GM18502 (cell line): Measurements from ENCODE around the gene SMTN.
"Not testable (repeated sequence)": the region's sequence is repeated elsewhere in the genome, so short reads cannot be mapped to it uniquely, and the experiment has no call there.

Experiments
- ATAC-seq: cut with Tn5 transposase; IDR thresholded peaks from one replicate; pipeline ENCODE4 v1.9.1; 2021; ENCODE audit warnings: mild to moderate bottlenecking; ENCODE audit not compliant: unreplicated experiment, poor library complexity

Gene SMTN

GRCh38 chr22:31102441-31103081, 21.4 kb downstream of the SMTN start:
- ATAC-seq: no peak

DNA sequence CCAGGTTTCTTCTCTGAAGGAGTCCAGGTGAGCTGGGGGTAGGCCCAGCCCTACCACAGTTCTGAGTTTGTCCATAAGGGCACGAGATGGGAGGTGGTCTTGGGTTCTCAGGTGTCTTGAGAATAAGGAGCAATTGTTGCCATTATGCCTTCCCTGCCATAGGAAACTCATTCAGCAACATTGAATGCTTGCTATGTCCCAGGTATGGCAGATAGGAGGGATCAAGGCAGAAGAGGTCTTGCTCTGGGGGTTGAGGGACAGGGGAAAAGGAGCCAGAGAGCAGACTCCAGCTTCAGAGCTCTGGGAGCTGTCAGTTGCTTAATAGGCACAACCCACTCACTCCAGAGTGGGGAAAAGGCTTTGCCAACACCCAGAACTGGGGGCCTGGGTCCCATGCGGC, 22.0 kb downstream of the SMTN start:
- no peak for ATAC-seq

- ATAC-seq: no peak
These were observed 23.0 kb downstream of the SMTN start for GRCh38 chr22:31103899-31104694.

DNA sequence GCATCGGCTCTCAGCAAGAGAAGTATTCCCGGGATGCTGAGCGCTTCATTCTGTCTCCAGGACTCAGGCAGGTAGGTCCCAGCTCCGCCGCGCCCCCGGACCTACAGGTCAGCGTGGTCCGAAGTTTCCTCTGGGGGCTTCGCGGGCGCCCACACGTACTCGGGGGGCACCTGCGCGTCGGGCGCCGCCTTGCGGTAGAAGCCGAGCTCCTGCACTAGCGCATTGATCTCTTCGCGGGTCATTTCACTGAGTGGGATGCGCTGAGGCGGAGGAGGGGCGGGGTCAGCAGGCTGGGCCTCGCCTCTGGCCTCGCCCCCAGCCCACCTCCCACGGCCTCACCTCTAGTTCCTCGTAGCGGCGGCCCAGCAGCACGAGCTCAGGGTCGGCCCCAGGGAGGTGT, 23.8 kb downstream of the SMTN start:
- ATAC-seq: no peak

GRCh38 chr22:31105282-31105929, 24.3 kb downstream of the SMTN start:
- no peak for ATAC-seq

- ATAC-seq: no peak
These were observed 25.0 kb downstream of the SMTN start for GRCh38 chr22:31106001-31106571.

DNA sequence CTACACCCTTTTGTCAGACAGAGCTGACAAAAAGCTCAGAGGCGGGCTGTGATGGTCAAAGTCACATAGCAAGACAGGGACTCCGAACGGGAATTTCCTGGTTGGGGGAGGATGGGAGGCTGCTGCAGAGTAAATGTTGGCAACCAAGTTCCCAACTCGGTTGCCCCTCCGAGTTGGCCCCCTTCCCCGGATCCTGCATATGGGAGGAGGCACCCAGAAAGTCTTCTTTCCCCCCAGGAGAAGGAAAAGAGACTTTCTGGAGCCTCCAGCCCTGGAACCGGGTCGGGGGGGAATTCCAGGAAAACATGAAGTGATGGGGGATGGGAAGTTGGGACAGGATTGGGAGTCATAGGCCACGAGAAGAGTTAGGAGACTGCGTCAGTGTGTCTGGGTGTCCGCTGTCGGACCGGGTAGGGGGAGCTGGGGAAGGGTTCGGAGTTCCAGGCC, 25.6 kb downstream of the SMTN start:
- no peak for ATAC-seq

DNA sequence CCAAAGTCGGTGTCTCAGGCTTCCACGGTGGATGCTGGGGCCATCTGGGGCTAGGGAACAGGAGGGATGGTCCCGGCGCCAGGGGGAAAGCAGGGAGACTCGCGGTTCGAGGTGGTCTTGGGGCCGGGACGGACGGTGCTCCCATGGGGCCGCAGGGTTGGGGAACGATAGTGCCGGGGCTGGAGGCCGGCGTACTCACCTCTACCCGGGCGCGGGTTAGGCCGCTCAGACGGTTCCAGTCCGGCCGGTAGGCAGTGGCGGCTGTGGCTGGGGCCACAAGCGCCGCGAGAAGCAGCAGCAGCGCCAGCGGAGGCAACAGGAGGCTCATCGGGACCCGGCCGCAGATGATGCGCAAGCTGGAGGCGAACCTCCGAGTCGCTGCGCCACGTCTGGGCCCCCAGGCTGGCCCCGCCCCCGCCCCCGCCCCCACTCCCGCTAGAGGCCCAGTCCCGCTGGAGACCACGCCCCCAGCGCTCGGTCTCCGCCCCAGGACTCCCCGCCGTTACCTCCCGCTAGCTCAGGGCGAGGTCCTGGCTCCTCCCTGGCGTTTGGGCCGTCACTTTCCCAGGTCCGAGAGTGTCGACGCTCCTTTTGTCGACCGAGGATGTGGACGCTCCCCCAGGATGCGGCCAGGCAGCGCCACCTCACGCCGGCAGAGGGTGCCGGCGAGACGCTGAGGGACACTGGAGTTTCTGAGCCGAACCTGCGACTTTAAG, 26.2 kb downstream of the SMTN start, which contains the start of gene SELENOM:
TSS of gene SELENOM (minus strand) at position 391 of the 716 bp plus-strand sequence. CDS start at position 328, 63 bp downstream.
- ATAC-seq: peak; percentile 85

- ATAC-seq: peak; percentile 29
These were observed 26.7 kb downstream of the SMTN start for GRCh38 chr22:31107894-31108218.

GRCh38 chr22:31112547-31113091, 31.5 kb downstream of the SMTN start:
- not testable (repeated sequence) for ATAC-seq

DNA sequence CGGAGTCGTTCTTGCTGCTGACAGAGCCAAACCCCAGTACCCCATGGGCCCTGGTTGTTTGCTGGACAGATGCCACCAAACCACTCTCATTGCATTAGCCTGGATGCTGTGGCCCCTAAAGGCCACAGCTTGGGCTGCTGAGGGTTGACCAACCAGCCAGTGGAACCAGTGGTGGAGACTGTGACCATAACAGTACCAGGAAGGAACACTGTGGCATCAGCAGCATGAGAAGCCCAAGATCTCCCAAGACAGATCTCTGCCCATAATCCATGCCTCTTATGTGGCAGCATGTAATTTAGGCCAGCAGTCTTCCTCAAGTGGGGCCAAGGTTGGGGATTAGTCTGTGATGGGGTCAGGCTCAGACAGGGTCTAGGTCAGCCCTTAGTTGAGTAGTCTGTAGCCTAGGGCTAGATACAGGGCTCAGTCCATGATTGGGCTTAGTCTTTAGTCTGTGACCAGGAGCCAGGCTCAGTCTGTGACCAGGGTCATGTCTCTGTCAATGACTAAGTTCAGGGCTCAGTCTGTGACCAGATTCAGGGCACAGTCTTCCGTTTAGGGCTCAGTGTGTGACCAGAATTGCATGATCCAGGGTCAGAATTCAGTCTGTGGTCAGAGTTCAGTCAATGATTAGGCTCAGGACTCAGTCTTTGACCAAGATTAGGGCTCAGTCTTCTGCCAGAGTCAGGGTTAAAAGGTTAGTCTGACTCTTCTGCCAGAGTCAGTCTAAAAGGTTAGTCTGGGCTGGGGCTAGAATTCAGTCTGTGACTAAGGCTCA, 37.1 kb downstream of the SMTN start:
- ATAC-seq: no peak

- no peak for ATAC-seq
These were observed 38.1 kb downstream of the SMTN start for GRCh38 chr22:31119026-31119717.

DNA sequence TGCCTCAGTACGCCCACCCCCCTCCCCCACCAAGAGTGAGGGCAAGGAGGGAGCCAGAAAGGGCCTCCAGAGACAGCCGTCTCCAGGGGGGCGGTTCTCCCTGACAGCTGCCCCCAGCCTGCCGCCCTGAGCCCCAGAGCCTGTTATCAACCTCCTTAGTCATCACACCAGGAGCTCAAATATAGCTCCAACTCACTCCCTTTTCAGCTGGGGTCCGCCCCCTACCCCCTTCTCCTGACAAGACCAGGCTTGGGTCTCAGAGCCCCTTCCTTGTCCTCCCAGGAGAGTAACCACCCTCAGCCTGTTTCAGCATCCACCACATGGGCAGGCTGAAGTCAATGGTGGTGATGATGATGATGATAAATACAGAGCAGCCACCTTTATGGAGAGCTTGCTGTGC, 39.1 kb downstream of the SMTN start:
- no peak for ATAC-seq

- no peak for ATAC-seq
These were observed 39.5 kb downstream of the SMTN start for GRCh38 chr22:31120642-31121041.

GRCh38 chr22:31121403-31121802, 40.3 kb downstream of the SMTN start:
- ATAC-seq: no peak

DNA sequence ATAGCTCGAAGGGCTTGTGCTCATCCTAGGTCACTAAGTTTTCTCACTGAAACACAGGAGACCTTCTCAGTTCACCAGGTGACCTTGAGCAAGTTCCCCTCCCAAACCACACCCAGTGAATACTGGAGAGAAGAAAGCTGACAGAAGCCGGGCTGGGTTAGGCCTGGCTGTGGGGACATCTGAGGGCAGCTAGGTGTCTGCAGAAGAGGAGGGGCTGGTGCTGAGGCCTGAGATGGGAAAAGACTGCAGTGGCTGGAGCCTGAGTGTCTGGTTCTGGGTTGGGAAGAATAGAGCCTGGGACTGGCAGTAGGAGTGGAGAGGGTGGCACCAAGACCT, 41.0 kb downstream of the SMTN start:
- no peak for ATAC-seq

- ATAC-seq: no peak
These were observed 41.6 kb downstream of the SMTN start, which contains the start of gene INPP5J for GRCh38 chr22:31122532-31123291. Gene INPP5J (plus strand): TSS chr22:31122966. CDS start chr22:31123015, 49 bp downstream.

DNA sequence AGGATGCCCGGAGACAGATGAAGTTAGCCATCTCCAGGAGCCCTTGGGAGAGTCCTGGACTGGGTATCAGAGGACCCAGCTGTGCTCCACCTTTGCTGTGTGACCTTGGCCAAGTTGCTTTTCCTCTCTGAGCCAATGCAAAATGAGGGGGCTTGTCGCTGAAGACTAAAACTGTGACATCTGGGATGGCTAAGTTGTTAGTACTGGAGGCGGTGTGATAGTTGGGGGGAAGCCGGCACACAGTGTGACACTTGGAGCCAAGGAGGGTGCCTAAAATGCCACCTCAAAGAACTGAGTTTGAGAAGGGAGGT, 42.1 kb downstream of the SMTN start:
- no peak for ATAC-seq
